PC-3 (cell line): Measurements from ENCODE around the gene GPR78. TPM values are rescaled to one million over a fixed set of nuclear protein-coding genes. Genes with fewer than 3 reads are reported as not detected.
A peak's percentile ranks its signal among the peaks of the same experiment; 100 is the strongest.

Experiments used
- ATAC-seq: fragments of 200-7000 bp; cut with Tn5 transposase; 2 replicates; pipeline ENCODE4 v1.9.1; 2020; ENCODE audit warnings: mild to moderate bottlenecking, moderate library complexity
- BruUV-seq: library from RNA; stranded (reverse); fragments of 400-500 nt; replicated peaks from 2 replicates; lab custom pipeline; 2021; lab: Mats Ljungman, UMichigan
- CTCF ChIA-PET: fragments of 300-600 bp; sonication (Branson Sonifier 250); formaldehyde crosslinking; loops from one replicate; lab custom pipeline; 2022; ENCODE audit warnings: antibody characterized with exemption; lab: Charles Lee
- POLR2A ChIA-PET: fragments of 300-600 bp; sonication (Branson Sonifier 250); formaldehyde crosslinking; loops from one replicate; lab custom pipeline; 2022; ENCODE audit warnings: antibody characterized with exemption; ENCODE audit not compliant: unreplicated experiment; lab: Charles Lee
- DNase-seq: peaks from one replicate; pipeline ENCODE4 v3.0.0-alpha.2; 2015
- H2AFZ ChIP-seq: fragments of 300-600 bp; sonication (generic); 2 replicates; pipeline ENCODE4 v1.6.0; 2016; ENCODE audit warnings: antibody characterized with exemption, low read length
- H3F3A ChIP-seq: fragments of 300-600 bp; sonication (generic); one replicate; pipeline ENCODE4 v1.6.0; 2017; ENCODE audit warnings: antibody characterized with exemption, low read length, control low read depth, mild to moderate bottlenecking; ENCODE audit not compliant: unreplicated experiment
- H3K27ac ChIP-seq: fragments of 300-600 bp; sonication (generic); 2 replicates; pipeline ENCODE4 v1.5.1; 2016; ENCODE audit warnings: mild to moderate bottlenecking, low read length
- H3K27me3 ChIP-seq: fragments of 300-600 bp; sonication (generic); 2 replicates; pipeline ENCODE4 v1.6.1; 2016; ENCODE audit warnings: low read length, mixed read lengths
- H3K36me3 ChIP-seq: fragments of 300-600 bp; sonication (generic); 2 replicates; pipeline ENCODE4 v1.6.1; 2016; ENCODE audit warnings: low read depth, mixed run types, low read length, mixed read lengths
- H3K4me1 ChIP-seq: fragments of 300-600 bp; sonication (generic); 2 replicates; pipeline ENCODE4 v1.5.1; 2016; ENCODE audit warnings: low read length; ENCODE audit not compliant: insufficient read depth
- H3K4me2 ChIP-seq: fragments of 300-600 bp; sonication (generic); 2 replicates; pipeline ENCODE4 v1.6.0; 2016; ENCODE audit warnings: low read length
- H3K4me3 ChIP-seq: fragments of 300-600 bp; sonication (generic); 2 replicates; pipeline ENCODE4 v1.5.1; 2016; ENCODE audit warnings: mild to moderate bottlenecking, low read length, mixed read lengths
- H3K79me2 ChIP-seq: fragments of 300-600 bp; sonication (generic); 2 replicates; pipeline ENCODE4 v1.6.1; 2017; ENCODE audit warnings: low read length, mixed read lengths
- H3K9ac ChIP-seq: fragments of 300-600 bp; sonication (generic); 2 replicates; pipeline ENCODE4 v1.6.0; 2016; ENCODE audit warnings: mild to moderate bottlenecking, low read length
- H3K9me2 ChIP-seq: fragments of 300-600 bp; sonication (generic); replicated peaks from 2 replicates; pipeline ENCODE4 v1.6.1; 2016; ENCODE audit warnings: mixed run types, low read length, mixed read lengths
- H3K9me3 ChIP-seq: fragments of 300-600 bp; sonication (generic); 2 replicates; pipeline ENCODE4 v1.6.1; 2016; ENCODE audit warnings: low read length, mixed read lengths
- H4K20me1 ChIP-seq: fragments of 300-600 bp; sonication (generic); 2 replicates; pipeline ENCODE4 v1.6.1; 2016; ENCODE audit warnings: low read length, mixed read lengths
- CTCF ChIP-seq: fragments of 300-600 bp; sonication (generic); conservative IDR thresholded peaks from 2 replicates; pipeline ENCODE4 v1.5.1; 2017; ENCODE audit warnings: antibody characterized with exemption, low read depth, mild to moderate bottlenecking, low read length
- EZH2 ChIP-seq: fragments of 300-600 bp; sonication (generic); IDR thresholded peaks from one replicate; pipeline ENCODE4 v1.6.1; 2017; ENCODE audit warnings: antibody characterized with exemption, mild to moderate bottlenecking, low read length; ENCODE audit not compliant: unreplicated experiment
- EZH2phosphoT487 ChIP-seq: fragments of 300-600 bp; sonication (generic); IDR thresholded peaks from 2 replicates; pipeline ENCODE4 v1.6.1; 2018; ENCODE audit warnings: mild to moderate bottlenecking, antibody characterized with exemption, low read length, borderline replicate concordance
- intact Hi-C: fragments of 100-400 bp; cut with micrococcal nuclease; formaldehyde crosslinking; loops from 2 replicates; pipeline ENCODE4 v1.9.0; 2023
- total RNA-seq: library from RNA; depleted of rRNA; stranded (reverse); fragments of >200 nt; gene quantifications from 2 replicates; pipeline ENCODE4 v1.2.3, GENCODE V29; 2014

The GPR78 gene
- total RNA-seq, 1 experiment from 2014 or later, result 2.0 TPM

GRCh38 chr4:8605289-8605688 is 25.1 kb downstream of the GPR78 start:
- Histone ChIP-seq H3K4me2 (no peak overlapping the region), H3K27me3 (no peaks in the 10 kb centered on the region), H3K9me3 (no peaks in the 10 kb centered on the region), H3K9me2 (no peaks in the 10 kb centered on the region), H3K4me3 (no peak overlapping the region), H2AFZ (no peak overlapping the region), H3K9ac (no peak overlapping the region), H3K27ac (no peak overlapping the region), H3K79me2 (no peaks in the 10 kb centered on the region), H4K20me1 (no peaks in the 10 kb centered on the region), H3K36me3 (no peaks in the 10 kb centered on the region), H3F3A (no peaks in the 10 kb centered on the region), H3K4me1 (no peaks in the 10 kb centered on the region)
- TF ChIP-seq CTCF (no peak), EZH2 (no peak), EZH2phosphoT487 (no peak)
- no peak for ATAC-seq
- BruUV-seq, result TSS peak; percentile 22
- intact Hi-C loops, result no loop called here
- POLR2A ChIA-PET, result no interaction called here
- no peak for DNase-seq
- CTCF ChIA-PET, result no interaction called here

GRCh38 chr4:8606476-8606875 is 26.3 kb downstream of the GPR78 start:
- Histone ChIP-seq H3K4me1 (no peaks in the 10 kb centered on the region), H3F3A (no peaks in the 10 kb centered on the region), H3K9me3 (no peaks in the 10 kb centered on the region), H2AFZ (no peak overlapping the region), H3K27ac (no peak overlapping the region), H3K36me3 (no peaks in the 10 kb centered on the region), H3K4me3 (no peak overlapping the region), H3K9me2 (no peaks in the 10 kb centered on the region), H4K20me1 (no peaks in the 10 kb centered on the region), H3K79me2 (no peaks in the 10 kb centered on the region), H3K9ac (no peak overlapping the region), H3K4me2 (no peak overlapping the region), H3K27me3 (no peaks in the 10 kb centered on the region)
- no peak for TF ChIP-seq EZH2phosphoT487
- no peak for TF ChIP-seq EZH2
- TF ChIP-seq CTCF, result no peak
- ChIA-PET POLR2A (no interaction called here), CTCF (no interaction called here)
- no peak for ATAC-seq
- intact Hi-C loops, result no loop called here
- no peak for DNase-seq
- BruUV-seq, result no TSS peak

- BruUV-seq, result no TSS peak
- no peaks in the 10 kb centered on the region for H3K36me3 ChIP-seq
- no peaks in the 10 kb centered on the region for H3K27me3 ChIP-seq
- CTCF ChIA-PET, result no interaction called here
- H3K9me2 ChIP-seq, result no peaks in the 10 kb centered on the region
- ATAC-seq (no peak), DNase-seq (no peak)
- H3K27ac ChIP-seq, result no peak overlapping the region
- no peaks in the 10 kb centered on the region for H4K20me1 ChIP-seq
- no peak overlapping the region for H3K4me3 ChIP-seq
- no peaks in the 10 kb centered on the region for H3K79me2 ChIP-seq
- POLR2A ChIA-PET, result no interaction called here
- no peak overlapping the region for H2AFZ ChIP-seq
- intact Hi-C loops, result no loop called here
- no peak overlapping the region for H3K4me2 ChIP-seq
- no peaks in the 10 kb centered on the region for H3K4me1 ChIP-seq
- no peak overlapping the region for H3K9ac ChIP-seq
- H3K9me3 ChIP-seq, result no peaks in the 10 kb centered on the region
- TF ChIP-seq EZH2 (no peak), EZH2phosphoT487 (no peak), CTCF (no peak)
- H3F3A ChIP-seq, result no peaks in the 10 kb centered on the region
Measured at GRCh38 chr4:8606966-8607365, 26.8 kb downstream of the GPR78 start.
